ENCODE data around the gene C1QTNF6.

The C1QTNF6 gene

GRCh38 chr22:37154925-37155712, 32.9 kb downstream of the C1QTNF6 start:
- Mint-ChIP-seq H3K27ac (no peak overlapping the region), H3K9me3 (peaks cover 3% of the 10 kb centered on the region), H3K27me3 (ENCODE audit: low read depth) (peaks cover 21% of the 10 kb centered on the region), H3K36me3 (ENCODE audit: low read depth) (no peaks in the 10 kb centered on the region), H3K4me1 (peaks cover 15% of the 10 kb centered on the region), H3K4me3 (no peak overlapping the region)
- no peak for TF ChIP-seq CTCF (IDR thresholded peaks at IDR 0.05; ENCODE audit: unreplicated experiment in 3 of 3)

GRCh38 chr22:37153901-37154300, 34.1 kb downstream of the C1QTNF6 start:
- Mint-ChIP-seq H3K4me3 (no peak overlapping the region), H3K36me3 (ENCODE audit: low read depth) (no peaks in the 10 kb centered on the region), H3K27ac (peak overlapping the region in 2 of 3 experiments; percentile 11 to 18), H3K27me3 (ENCODE audit: low read depth) (peaks cover 17% of the 10 kb centered on the region), H3K4me1 (peaks cover 15% of the 10 kb centered on the region), H3K9me3 (peaks cover 3% of the 10 kb centered on the region)
- TF ChIP-seq CTCF (IDR thresholded peaks at IDR 0.05; ENCODE audit: unreplicated experiment in 3 of 3): no peak

GRCh38 chr22:37151401-37151800, 36.6 kb downstream of the C1QTNF6 start:
- H3K27me3 Mint-ChIP-seq (ENCODE audit: low read depth): peaks cover 8% of the 10 kb centered on the region
- no peak overlapping the region for H3K27ac Mint-ChIP-seq
- H3K9me3 Mint-ChIP-seq: peaks cover 3% of the 10 kb centered on the region
- H3K36me3 Mint-ChIP-seq (ENCODE audit: low read depth): no peaks in the 10 kb centered on the region
- H3K4me3 Mint-ChIP-seq: no peak overlapping the region
- H3K4me1 Mint-ChIP-seq: peaks cover 7% of the 10 kb centered on the region
- TF ChIP-seq CTCF (IDR thresholded peaks at IDR 0.05; ENCODE audit: unreplicated experiment in 3 of 3): no peak

- H3K27me3 Mint-ChIP-seq (ENCODE audit: low read depth): peaks cover 15% of the 10 kb centered on the region
- no peak overlapping the region for H3K27ac Mint-ChIP-seq
- TF ChIP-seq CTCF (IDR thresholded peaks at IDR 0.05; ENCODE audit: unreplicated experiment in 3 of 3): no peak
- no peaks in the 10 kb centered on the region for H3K36me3 Mint-ChIP-seq (ENCODE audit: low read depth)
- H3K4me3 Mint-ChIP-seq: no peak overlapping the region
- peaks cover 3% of the 10 kb centered on the region for H3K9me3 Mint-ChIP-seq
- peaks cover 10% of the 10 kb centered on the region for H3K4me1 Mint-ChIP-seq
Observed at GRCh38 chr22:37150701-37151100, 37.3 kb downstream of the C1QTNF6 start.

GRCh38 chr22:37148742-37149665, 39.0 kb downstream of the C1QTNF6 start:
- Mint-ChIP-seq H3K36me3 (ENCODE audit: low read depth) (no peaks in the 10 kb centered on the region), H3K4me1 (peaks cover 18% of the 10 kb centered on the region)
- TF ChIP-seq CTCF (IDR thresholded peaks at IDR 0.05; ENCODE audit: unreplicated experiment in 3 of 3): no peak

More at GRCh38 chr22:37148742-37149665, 39.0 kb downstream of the C1QTNF6 start:
- Mint-ChIP-seq H3K9me3 (peaks cover 6% of the 10 kb centered on the region), H3K27ac (no peak overlapping the region), H3K4me3 (no peak overlapping the region), H3K27me3 (ENCODE audit: low read depth) (peaks cover 24% of the 10 kb centered on the region)
